Liver (tissue), 9 donors: ENCODE measurements around the gene CST3. TPM values are rescaled to one million over a fixed set of nuclear protein-coding genes. Genes with fewer than 3 reads are reported as not detected.

ENCODE experiments used
- DNase-seq: peaks from one replicate; pipeline ENCODE4 v3.0.0-alpha.2; 2017; ENCODE audit warnings: low spot score
- H3K27ac ChIP-seq, 2 donors: one replicate each; pipeline ENCODE4 v1.7.0; 2013; ENCODE audit warnings: inconsistent platforms in 2 of 2, low read length in 2 of 2, control low read depth in 1 of 2, low read depth in 1 of 2, mild to moderate bottlenecking in 1 of 2
- H3K27me3 ChIP-seq, 4 donors: one replicate each; pipeline versions ENCODE4 v1.6.1 to v1.7.0; 2013; ENCODE audit warnings: low read length in 3 of 4, inconsistent platforms in 1 of 4, mild to moderate bottlenecking in 1 of 4, moderate library complexity in 1 of 4; ENCODE audit not compliant: control insufficient read depth in 4 of 4, insufficient read depth in 4 of 4
- H3K36me3 ChIP-seq, 4 donors: one replicate each; pipeline versions ENCODE4 v1.6.1 to v1.7.0; 2013; ENCODE audit warnings: low read length in 3 of 4, mild to moderate bottlenecking in 3 of 4, low read depth in 1 of 4, moderate library complexity in 1 of 4; ENCODE audit not compliant: control insufficient read depth in 4 of 4, insufficient read depth in 3 of 4
- H3K4me1 ChIP-seq, 4 donors: one replicate each; pipeline versions ENCODE4 v1.6.1 to v1.7.0; 2013; ENCODE audit warnings: low read length in 3 of 4, mild to moderate bottlenecking in 3 of 4, moderate library complexity in 1 of 4; ENCODE audit not compliant: control insufficient read depth in 4 of 4, insufficient read depth in 4 of 4
- H3K4me3 ChIP-seq, 3 donors: one replicate each; pipeline versions ENCODE4 v1.6.1 to v1.7.0; 2013; ENCODE audit warnings: low read length in 3 of 3, control low read depth in 1 of 3, low read depth in 1 of 3, mild to moderate bottlenecking in 1 of 3
- H3K9ac ChIP-seq, 2 donors: one replicate each; pipeline ENCODE4 v1.7.0; 2013; ENCODE audit warnings: low read length in 2 of 2, mild to moderate bottlenecking in 2 of 2, moderate library complexity in 2 of 2, control low read depth in 1 of 2, low read depth in 1 of 2
- H3K9me3 ChIP-seq, 4 donors: one replicate each; pipeline versions ENCODE4 v1.6.1 to v1.7.0; 2013; ENCODE audit warnings: low read length in 3 of 4; ENCODE audit not compliant: control insufficient read depth in 4 of 4
- ATF3 ChIP-seq: IDR thresholded peaks from 2 replicates; pipeline ENCODE4 v1.6.1; 2016; ENCODE audit warnings: antibody characterized with exemption
- CTCF ChIP-seq: fragments of 150-350 bp; IDR thresholded peaks from 2 replicates; pipeline ENCODE4 v1.5.1; 2017; ENCODE audit warnings: improper control_type of control experiment, low read depth, low read length; ENCODE audit not compliant: missing input control
- EGR1 ChIP-seq, 2 donors: IDR thresholded peaks; 2 replicates each; pipeline ENCODE4 v1.6.1; 2016 to 2018; ENCODE audit warnings: antibody characterized with exemption in 2 of 2, low read depth in 2 of 2
- FOXA1 ChIP-seq: IDR thresholded peaks from 2 replicates; pipeline ENCODE4 v1.6.1; 2016; ENCODE audit warnings: antibody characterized with exemption
- FOXA2 ChIP-seq: IDR thresholded peaks from 2 replicates; pipeline ENCODE4 v1.6.1; 2016; ENCODE audit warnings: antibody characterized with exemption
- GABPA ChIP-seq, 2 donors: IDR thresholded peaks in 1 of 2; conservative IDR thresholded peaks in 1 of 2; 2 replicates each; pipeline ENCODE4 v1.6.1; 2016; ENCODE audit warnings: antibody characterized with exemption in 2 of 2, mild to moderate bottlenecking in 1 of 2, moderate library complexity in 1 of 2
- HNF4A ChIP-seq, 2 donors: conservative IDR thresholded peaks; 2 replicates each; pipeline ENCODE4 v1.6.1; 2016; ENCODE audit warnings: antibody characterized with exemption in 2 of 2, mild to moderate bottlenecking in 2 of 2
- HNF4G ChIP-seq: IDR thresholded peaks from 2 replicates; pipeline ENCODE4 v1.6.1; 2016; ENCODE audit warnings: antibody characterized with exemption
- JUND ChIP-seq, 2 donors: IDR thresholded peaks; 2 replicates each; pipeline ENCODE4 v1.6.1; 2016; ENCODE audit warnings: antibody characterized with exemption in 2 of 2
- MAX ChIP-seq: IDR thresholded peaks from 2 replicates; pipeline ENCODE4 v1.6.1; 2016; ENCODE audit warnings: antibody characterized with exemption
- NR2F2 ChIP-seq: IDR thresholded peaks from 2 replicates; pipeline ENCODE4 v1.6.1; 2016; ENCODE audit warnings: antibody characterized with exemption
- RAD21 ChIP-seq, 2 donors: IDR thresholded peaks; 2 replicates each; pipeline ENCODE4 v1.6.1; 2016; ENCODE audit warnings: antibody characterized with exemption in 2 of 2, mild to moderate bottlenecking in 2 of 2
- REST ChIP-seq: IDR thresholded peaks from 2 replicates; pipeline ENCODE4 v1.6.1; 2016; ENCODE audit warnings: antibody characterized with exemption, mild to moderate bottlenecking
- RXRA ChIP-seq, 2 donors: IDR thresholded peaks; 2 replicates each; pipeline ENCODE4 v1.6.1; 2017 to 2018; ENCODE audit warnings: antibody characterized with exemption in 2 of 2, mild to moderate bottlenecking in 1 of 2
- SP1 ChIP-seq: IDR thresholded peaks from 2 replicates; pipeline ENCODE4 v1.6.1; 2018; ENCODE audit warnings: antibody characterized with exemption, mild to moderate bottlenecking
- TAF1 ChIP-seq: conservative IDR thresholded peaks from 2 replicates; pipeline ENCODE4 v1.6.1; 2016; ENCODE audit warnings: antibody characterized with exemption, mild to moderate bottlenecking
- YY1 ChIP-seq: IDR thresholded peaks from 2 replicates; pipeline ENCODE4 v1.6.1; 2016; ENCODE audit warnings: antibody characterized with exemption, mild to moderate bottlenecking
- ZBTB33 ChIP-seq: IDR thresholded peaks from 2 replicates; pipeline ENCODE4 v1.6.1; 2016; ENCODE audit warnings: antibody characterized with exemption
- WGBS: extraction: QIAGEN DNeasy Blood & Tissue Kit; methylation state at CpG from one replicate; pipeline ENCODE4 v1.1.7; 2013; 5-methylcytosine and 5-hydroxymethylcytosine counted together
- polyA plus RNA-seq, 2 donors: library from polyadenylated mRNA; stranded (reverse) in 1 of 2; unstranded in 1 of 2; fragments of 200-250 nt in 1 of 2; fragments of >200 nt in 1 of 2; fragmentation: Nextera tagmentation in 1 of 2; extraction: Ambion mirVana in 1 of 2; gene quantifications; one replicate each; pipeline versions ENCODE4 v1.2.1 to v1.2.3, GENCODE V29; 2013 to 2015
- total RNA-seq, 2 donors: library from RNA; depleted of rRNA; stranded (reverse); fragments of >200 nt; gene quantifications; one replicate each; pipeline ENCODE4 v1.2.3, GENCODE V29; 2014
- donor health status: healthy.
- donor health status: healthy.
- donor health status: healthy.
- donor health status: healthy.
- donor health status: healthy.

Gene CST3
- total and polyA plus RNA-seq, 4 donors = 153 to 1,712 (median 513) TPM

GRCh38 chr20:23656372-23656771 lies 18.6 kb upstream of the CST3 start:
- Histone ChIP-seq H3K4me3 (no peak overlapping the region), H3K27ac (no peak overlapping the region), H3K27me3 (no peaks in the 10 kb centered on the region), H3K9ac (no peak overlapping the region), H3K36me3 (no peaks in the 10 kb centered on the region), H3K9me3 (no peaks in the 10 kb centered on the region), H3K4me1 (peaks cover 0 to 2% (median 1%) of the 10 kb centered on the region in 4 donors)
- WGBS = 72% methylated on average over 10 of the region's 10 CpGs
- no peak for DNase-seq
- no peak for TF ChIP-seq TAF1
- TF ChIP-seq SP1 = no peak
- TF ChIP-seq GABPA (IDR thresholded peaks at IDR 0.05 in 1 of 2, conservative IDR thresholded peaks at IDR 0.05 in 1 of 2) = no peak
- no peak for TF ChIP-seq FOXA1
- no peak for TF ChIP-seq JUND (IDR thresholded peaks at IDR 0.05)
- no peak for TF ChIP-seq YY1
- no peak for TF ChIP-seq HNF4G
- no peak for TF ChIP-seq EGR1 (IDR thresholded peaks at IDR 0.05; ENCODE audit: low read depth in 2 of 2)
- TF ChIP-seq RXRA (IDR thresholded peaks at IDR 0.05) = no peak
- no peak for TF ChIP-seq HNF4A (conservative IDR thresholded peaks at IDR 0.05)
- no peak for TF ChIP-seq FOXA2
- TF ChIP-seq MAX = no peak
- no peak for TF ChIP-seq NR2F2
- TF ChIP-seq RAD21 (IDR thresholded peaks at IDR 0.05) = no peak
- TF ChIP-seq ZBTB33 = no peak
- no peak for TF ChIP-seq ATF3
- TF ChIP-seq REST = no peak
- TF ChIP-seq CTCF = no peak
